ENCODE results near the gene CHST10. TPM values are rescaled to one million over a fixed set of nuclear protein-coding genes. Genes with fewer than 3 reads are reported as not detected.
A peak's percentile ranks its signal among the peaks of the same experiment; 100 is the strongest.
"Not testable (repeated sequence)": the region's sequence is repeated elsewhere in the genome, so short reads cannot be mapped to it uniquely, and the experiment has no call there.

CHST10 gene
- polyA plus RNA-seq (ENCODE audit: insufficient read length in 3 of 3), result 10 to 100 TPM; 22.5 to 24.4 (median 23.0) TPM

- peak in 2 of 3 donors; percentile 53 to 57 for DNase-seq (ENCODE audit: low read depth in 3 of 3, low spot score in 2 of 3)
Observed at GRCh38 chr2:100416935-100417710, at the start of gene CHST10. TSS of gene CHST10 (minus strand) at chr2:100417668. CDS start at chr2:100406675, 10,993 bp downstream.

- no peak for DNase-seq (ENCODE audit: low read depth in 3 of 3, low spot score in 2 of 3)
Observed at GRCh38 chr2:100460904-100461530, 43.5 kb upstream of the CHST10 start.

GRCh38 chr2:100456357-100456756 lies 38.9 kb upstream of the CHST10 start:
- DNase-seq (ENCODE audit: low read depth in 3 of 3, low spot score in 2 of 3), result not testable (repeated sequence)

GRCh38 chr2:100453853-100454252 lies 36.4 kb upstream of the CHST10 start:
- no peak for DNase-seq (ENCODE audit: low read depth in 3 of 3, low spot score in 2 of 3)

GRCh38 chr2:100451734-100452133 lies 34.3 kb upstream of the CHST10 start:
- DNase-seq (ENCODE audit: low read depth in 3 of 3, low spot score in 2 of 3), result no peak

- DNase-seq (ENCODE audit: low read depth in 3 of 3, low spot score in 2 of 3), result no peak
Observed at GRCh38 chr2:100451092-100451491, 33.6 kb upstream of the CHST10 start.

GRCh38 chr2:100446696-100447095 lies 29.2 kb upstream of the CHST10 start:
- no peak for DNase-seq (ENCODE audit: low read depth in 3 of 3, low spot score in 2 of 3)

- DNase-seq (ENCODE audit: low read depth in 3 of 3, low spot score in 2 of 3), result no peak
Observed at GRCh38 chr2:100437751-100438150, 20.3 kb upstream of the CHST10 start.

GRCh38 chr2:100429726-100430125 lies 12.3 kb upstream of the CHST10 start:
- DNase-seq (ENCODE audit: low read depth in 3 of 3, low spot score in 2 of 3), result no peak

GRCh38 chr2:100427627-100428258 lies 10.3 kb upstream of the CHST10 start:
- no peak for DNase-seq (ENCODE audit: low read depth in 3 of 3, low spot score in 2 of 3)

GRCh38 chr2:100427111-100427510 lies 9.6 kb upstream of the CHST10 start:
- no peak for DNase-seq (ENCODE audit: low read depth in 3 of 3, low spot score in 2 of 3)

- no peak for DNase-seq (ENCODE audit: low read depth in 3 of 3, low spot score in 2 of 3)
Observed at GRCh38 chr2:100426384-100426720, 8.9 kb upstream of the CHST10 start.

GRCh38 chr2:100425573-100426383 lies 8.3 kb upstream of the CHST10 start:
- no peak for DNase-seq (ENCODE audit: low read depth in 3 of 3, low spot score in 2 of 3)

- no peak for DNase-seq (ENCODE audit: low read depth in 3 of 3, low spot score in 2 of 3)
Observed at GRCh38 chr2:100425107-100425506, 7.6 kb upstream of the CHST10 start.

- no peak for DNase-seq (ENCODE audit: low read depth in 3 of 3, low spot score in 2 of 3)
Observed at GRCh38 chr2:100424277-100424875, 6.9 kb upstream of the CHST10 start.

- DNase-seq (ENCODE audit: low read depth in 3 of 3, low spot score in 2 of 3), result no peak
Observed at GRCh38 chr2:100423631-100424030, 6.2 kb upstream of the CHST10 start.

- no peak for DNase-seq (ENCODE audit: low read depth in 3 of 3, low spot score in 2 of 3)
Observed at GRCh38 chr2:100422320-100423055, 5.0 kb upstream of the CHST10 start.

GRCh38 chr2:100419915-100420314 lies 2.4 kb upstream of the CHST10 start:
- no peak for DNase-seq (ENCODE audit: low read depth in 3 of 3, low spot score in 2 of 3)

- no peak for DNase-seq (ENCODE audit: low read depth in 3 of 3, low spot score in 2 of 3)
Observed at GRCh38 chr2:100418406-100418962, 1.0 kb upstream of the CHST10 start.

- DNase-seq (ENCODE audit: low read depth in 3 of 3, low spot score in 2 of 3), result no peak
Observed at GRCh38 chr2:100417711-100418124, 250 bp upstream of the CHST10 start.

Data from right renal cortex interstitium (tissue), 3 donors.